ENCODE data around the gene BCAS3. TPM values are rescaled to one million over a fixed set of nuclear protein-coding genes. Genes with fewer than 3 reads are reported as not detected.

Gene BCAS3
- total RNA-seq, 2 donors from 2014 or later = 28.0 to 37.7 TPM

DNA sequence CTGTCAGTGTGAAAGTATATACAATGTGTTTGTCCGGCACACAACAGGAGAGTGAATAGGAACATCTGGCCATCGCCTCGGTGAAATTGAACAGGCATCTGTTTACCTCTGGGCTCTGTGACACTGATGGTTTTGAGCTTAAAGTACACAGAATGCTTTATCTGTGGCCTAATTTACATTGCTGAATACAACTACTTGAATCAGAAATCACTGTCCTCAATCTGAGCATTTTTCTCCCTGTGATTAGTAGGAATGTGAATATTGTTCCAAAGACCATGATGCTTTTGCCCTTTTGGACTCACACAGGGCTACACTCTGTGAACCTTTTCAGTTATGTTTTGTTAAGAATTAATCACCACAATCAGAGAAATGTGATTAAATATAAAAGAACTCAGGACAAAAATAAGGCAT lies 399.0 kb downstream of the BCAS3 start:
- no peak for DNase-seq
- Mint-ChIP-seq H3K27ac (no peak overlapping the region), H3K9me3 (no peaks in the 10 kb centered on the region), H3K4me1 (peaks cover 8% of the 10 kb centered on the region), H3K36me3 (ENCODE audit: low read depth) (peaks cover 18% of the 10 kb centered on the region), H3K4me3 (no peak overlapping the region), H3K27me3 (ENCODE audit: insufficient read depth) (no peaks in the 10 kb centered on the region)
- Histone ChIP-seq H3K27ac (ENCODE audit: low read depth, low read length) (no peak overlapping the region), H3K4me1 (ENCODE audit: control insufficient read depth, insufficient read depth, low read length) (no peaks in the 10 kb centered on the region), H3K4me3 (ENCODE audit: low read length) (no peak overlapping the region), H3K9ac (ENCODE audit: extremely low read depth, low read length, poor library complexity, severe bottlenecking) (no peak overlapping the region), H3K27me3 (ENCODE audit: control insufficient read depth, insufficient read depth, low read length, poor library complexity, severe bottlenecking) (no peaks in the 10 kb centered on the region), H3K9me3 (ENCODE audit: control insufficient read depth, low read length) (no peaks in the 10 kb centered on the region), H3K36me3 (ENCODE audit: control insufficient read depth, insufficient read depth, low read length) (no peaks in the 10 kb centered on the region)
- WGBS, 2 experiments (ENCODE audit: insufficient coverage in 1 of 2, insufficient read length in 1 of 2) = 86 to 92% methylated on average over 2 to 3 of the region's 3 CpGs
- no peak for TF ChIP-seq CTCF (conservative IDR thresholded peaks at IDR 0.05)

DNA sequence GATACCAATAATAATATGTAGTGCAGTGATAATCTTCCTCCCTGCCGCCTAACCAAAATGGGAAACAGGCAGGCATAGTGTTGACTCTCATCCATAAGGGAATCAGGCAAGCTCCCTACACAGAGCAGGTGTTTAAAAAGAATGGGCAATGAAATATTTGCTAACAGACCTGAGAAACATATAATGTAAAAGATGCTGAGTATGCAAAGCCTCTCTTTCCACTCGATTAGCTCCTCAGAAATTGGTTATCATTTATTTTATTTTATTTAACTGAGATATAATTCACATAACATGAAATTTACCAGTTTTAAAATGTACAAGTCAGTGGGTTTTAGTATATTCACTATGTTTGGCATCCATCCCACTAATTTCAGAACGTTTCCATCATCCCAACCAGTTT lies 404.3 kb downstream of the BCAS3 start:
- Histone ChIP-seq H3K4me1 (ENCODE audit: control insufficient read depth, insufficient read depth, low read length) (no peaks in the 10 kb centered on the region), H3K9me3 (ENCODE audit: control insufficient read depth, low read length) (no peaks in the 10 kb centered on the region), H3K4me3 (ENCODE audit: low read length) (no peak overlapping the region), H3K27me3 (ENCODE audit: control insufficient read depth, insufficient read depth, low read length, poor library complexity, severe bottlenecking) (no peaks in the 10 kb centered on the region), H3K27ac (ENCODE audit: low read depth, low read length) (no peak overlapping the region), H3K36me3 (ENCODE audit: control insufficient read depth, insufficient read depth, low read length) (no peaks in the 10 kb centered on the region), H3K9ac (ENCODE audit: extremely low read depth, low read length, poor library complexity, severe bottlenecking) (no peak overlapping the region)
- Mint-ChIP-seq H3K36me3 (ENCODE audit: low read depth) (peaks cover 8% of the 10 kb centered on the region), H3K4me3 (no peak overlapping the region), H3K27ac (no peak overlapping the region), H3K27me3 (ENCODE audit: insufficient read depth) (no peaks in the 10 kb centered on the region), H3K9me3 (no peaks in the 10 kb centered on the region), H3K4me1 (no peaks in the 10 kb centered on the region)
- DNase-seq = no peak
- WGBS, 2 experiments (ENCODE audit: insufficient coverage in 1 of 2, insufficient read length in 1 of 2) = 92% methylated on average over 1 of the region's 3 CpGs; no CpG with 5 or more reads in 1 of the 2 experiments
- no peak for TF ChIP-seq CTCF (conservative IDR thresholded peaks at IDR 0.05)

DNA sequence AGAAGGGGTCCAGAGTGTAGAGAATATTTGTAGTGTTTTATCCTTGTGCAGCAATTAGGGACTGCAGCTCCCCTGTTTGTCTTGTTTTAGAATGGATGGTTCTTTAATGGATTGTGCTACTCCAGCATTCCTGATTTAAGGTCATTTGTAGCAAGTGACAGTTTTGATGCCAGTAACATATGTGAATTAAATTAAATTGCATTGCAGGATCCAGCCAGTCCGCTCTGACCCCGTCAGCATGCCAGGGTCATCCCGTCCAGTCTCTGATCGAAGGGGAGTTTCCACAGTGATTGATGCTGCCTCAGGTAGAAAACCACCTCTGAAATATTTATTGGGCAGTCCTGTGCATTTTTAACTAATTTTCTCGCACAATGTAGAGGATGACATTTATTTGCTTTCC lies 406.6 kb downstream of the BCAS3 start:
- H3K4me3 Mint-ChIP-seq = no peak overlapping the region
- TF ChIP-seq CTCF (conservative IDR thresholded peaks at IDR 0.05) = no peak
- Histone ChIP-seq H3K36me3 (ENCODE audit: control insufficient read depth, insufficient read depth, low read length) (no peaks in the 10 kb centered on the region), H3K9ac (ENCODE audit: extremely low read depth, low read length, poor library complexity, severe bottlenecking) (no peak overlapping the region), H3K27ac (ENCODE audit: low read depth, low read length) (no peak overlapping the region), H3K4me1 (ENCODE audit: control insufficient read depth, insufficient read depth, low read length) (peaks cover 4% of the 10 kb centered on the region), H3K27me3 (ENCODE audit: control insufficient read depth, insufficient read depth, low read length, poor library complexity, severe bottlenecking) (no peaks in the 10 kb centered on the region), H3K9me3 (ENCODE audit: control insufficient read depth, low read length) (no peaks in the 10 kb centered on the region), H3K4me3 (ENCODE audit: low read length) (no peak overlapping the region)
- no peaks in the 10 kb centered on the region for H3K9me3 Mint-ChIP-seq
- 90 to 96% methylated on average over 5 of the region's 5 CpGs for WGBS, 2 experiments (ENCODE audit: insufficient coverage in 1 of 2, insufficient read length in 1 of 2)
- H3K36me3 Mint-ChIP-seq (ENCODE audit: low read depth) = peaks cover 8% of the 10 kb centered on the region
- no peak for DNase-seq
- H3K27me3 Mint-ChIP-seq (ENCODE audit: insufficient read depth) = no peaks in the 10 kb centered on the region
- no peaks in the 10 kb centered on the region for H3K4me1 Mint-ChIP-seq
- no peak overlapping the region for H3K27ac Mint-ChIP-seq
